LoVo (cell line): Measurements from ENCODE around the gene INKA2.

ENCODE experiments used
- DNase-seq: peaks from one replicate; pipeline ENCODE4 v3.0.0-alpha.2; 2016; ENCODE audit warnings: low spot score

The INKA2 gene

GRCh38 chr1:111702504-111703050, 36.6 kb downstream of the INKA2 start:
- no peak for DNase-seq

GRCh38 chr1:111699268-111699667, 39.9 kb downstream of the INKA2 start:
- no peak for DNase-seq

GRCh38 chr1:111696330-111696729, 42.9 kb downstream of the INKA2 start:
- no peak for DNase-seq

- DNase-seq = no peak
Measured at GRCh38 chr1:111695801-111696200, 43.4 kb downstream of the INKA2 start.

GRCh38 chr1:111691886-111692285, 47.3 kb downstream of the INKA2 start:
- no peak for DNase-seq

- peak; percentile 32 for DNase-seq
Measured at GRCh38 chr1:111690306-111690617, 48.9 kb downstream of the INKA2 start.
